ENCODE measurements around the gene PTGIR.

Gene PTGIR

GRCh38 chr19:46611776-46612175 lies 13.1 kb downstream of the PTGIR start:
- no peak for DNase-seq

- no peak for DNase-seq
Observed at GRCh38 chr19:46610851-46611770, 13.8 kb downstream of the PTGIR start.

- DNase-seq, result no peak
Observed at GRCh38 chr19:46610413-46610775, 14.5 kb downstream of the PTGIR start.

- no peak for DNase-seq
Observed at GRCh38 chr19:46609511-46610412, 15.1 kb downstream of the PTGIR start.

- DNase-seq, result no peak
Observed at GRCh38 chr19:46608581-46609345, 16.1 kb downstream of the PTGIR start.

- DNase-seq, result no peak
Observed at GRCh38 chr19:46608178-46608577, 16.7 kb downstream of the PTGIR start.

- peak; percentile 20 for DNase-seq
Observed at GRCh38 chr19:46607448-46607841, 17.4 kb downstream of the PTGIR start.

- no peak for DNase-seq
Observed at GRCh38 chr19:46606681-46607447, 18.0 kb downstream of the PTGIR start.

- DNase-seq, result no peak
Observed at GRCh38 chr19:46606019-46606418, 18.9 kb downstream of the PTGIR start.

- DNase-seq, result no peak
Observed at GRCh38 chr19:46605356-46605821, 19.5 kb downstream of the PTGIR start.

- no peak for DNase-seq
Observed at GRCh38 chr19:46604781-46605355, 20.0 kb downstream of the PTGIR start.

GRCh38 chr19:46603752-46604231 lies 21.1 kb downstream of the PTGIR start:
- DNase-seq, result no peak

GRCh38 chr19:46603195-46603637 lies 21.7 kb downstream of the PTGIR start:
- no peak for DNase-seq

- DNase-seq, result no peak
Observed at GRCh38 chr19:46602392-46603194, 22.3 kb downstream of the PTGIR start.

GRCh38 chr19:46601318-46602224 lies 23.3 kb downstream of the PTGIR start, which contains the start of gene CALM3:
Gene CALM3, plus strand, starts transcription at chr19:46601330. Its CDS starts 105 bp downstream, at chr19:46601435.
- peak; percentile 29 for DNase-seq

- DNase-seq, result peak; percentile 92
Observed at GRCh38 chr19:46600384-46601317, 24.2 kb downstream of the PTGIR start.

- no peak for DNase-seq
Observed at GRCh38 chr19:46599716-46600373, 25.0 kb downstream of the PTGIR start.
